ENCODE measurements around the gene CD63. TPM values are rescaled to one million over a fixed set of nuclear protein-coding genes. Genes with fewer than 3 reads are reported as not detected.

The CD63 gene
- total RNA-seq, 1 experiment from 2014 or later, result 869 TPM

- no peak overlapping the region for H3K9ac ChIP-seq (ENCODE audit: low read length)
- H3K27me3 ChIP-seq (ENCODE audit: low read length), result no peaks in the 10 kb centered on the region
- H3K79me2 ChIP-seq (ENCODE audit: low read length), result peaks cover 12% of the 10 kb centered on the region
- ChIA-PET POLR2A (ENCODE audit: unreplicated experiment) (no interaction called here), CTCF (no interaction called here)
- intact Hi-C loops (cut with micrococcal nuclease), result no loop called here
- H4K20me1 ChIP-seq (ENCODE audit: low read length), result no peaks in the 10 kb centered on the region
- no peak for ATAC-seq
- no TSS peak for BruUV-seq (replicated peaks)
- H3K4me3 ChIP-seq (ENCODE audit: low read length), result no peak overlapping the region
- TF ChIP-seq EZH2phosphoT487 (IDR thresholded peaks at IDR 0.05; ENCODE audit: borderline replicate concordance, low read length), result no peak
- TF ChIP-seq EZH2 (IDR thresholded peaks at IDR 0.05; ENCODE audit: low read length, unreplicated experiment), result no peak
- no peak for TF ChIP-seq CTCF (conservative IDR thresholded peaks at IDR 0.05; ENCODE audit: low read depth, low read length)
- H3K4me2 ChIP-seq (ENCODE audit: low read length), result no peak overlapping the region
- no peak overlapping the region for H3K27ac ChIP-seq (ENCODE audit: low read length)
- no peak overlapping the region for H2AFZ ChIP-seq (ENCODE audit: low read length)
- no peaks in the 10 kb centered on the region for H3F3A ChIP-seq (ENCODE audit: low read length, unreplicated experiment)
- H3K4me1 ChIP-seq (ENCODE audit: insufficient read depth, low read length), result peaks cover 24% of the 10 kb centered on the region
- no peaks in the 10 kb centered on the region for H3K9me2 ChIP-seq (replicated peaks; ENCODE audit: low read length)
- H3K36me3 ChIP-seq (ENCODE audit: low read depth, low read length), result no peaks in the 10 kb centered on the region; the same call in 1 of the 2 replicates
- no peaks in the 10 kb centered on the region for H3K9me3 ChIP-seq (ENCODE audit: low read length)
- no peak for DNase-seq
Measured at GRCh38 chr12:55733858-55734257, 5.0 kb upstream of the CD63 start.

- no peaks in the 10 kb centered on the region for H4K20me1 ChIP-seq (ENCODE audit: low read length)
- H3K4me1 ChIP-seq (ENCODE audit: insufficient read depth, low read length), result peaks cover 20% of the 10 kb centered on the region
- ChIA-PET POLR2A (ENCODE audit: unreplicated experiment) (no interaction called here), CTCF (no interaction called here)
- H3K36me3 ChIP-seq (ENCODE audit: low read depth, low read length), result no peaks in the 10 kb centered on the region; the same call in 1 of the 2 replicates
- H3F3A ChIP-seq (ENCODE audit: low read length, unreplicated experiment), result no peaks in the 10 kb centered on the region
- ATAC-seq, result no peak
- H3K27ac ChIP-seq (ENCODE audit: low read length), result no peak overlapping the region
- H3K79me2 ChIP-seq (ENCODE audit: low read length), result peaks cover 19% of the 10 kb centered on the region
- no peaks in the 10 kb centered on the region for H3K9me3 ChIP-seq (ENCODE audit: low read length)
- H3K4me2 ChIP-seq (ENCODE audit: low read length), result no peak overlapping the region
- no peak overlapping the region for H3K9ac ChIP-seq (ENCODE audit: low read length)
- H3K27me3 ChIP-seq (ENCODE audit: low read length), result no peaks in the 10 kb centered on the region
- intact Hi-C loops (cut with micrococcal nuclease), result no loop called here
- H2AFZ ChIP-seq (ENCODE audit: low read length), result no peak overlapping the region
- no TSS peak for BruUV-seq (replicated peaks)
- no peaks in the 10 kb centered on the region for H3K9me2 ChIP-seq (replicated peaks; ENCODE audit: low read length)
- DNase-seq, result no peak
- no peak overlapping the region for H3K4me3 ChIP-seq (ENCODE audit: low read length)
- TF ChIP-seq EZH2phosphoT487 (IDR thresholded peaks at IDR 0.05; ENCODE audit: borderline replicate concordance, low read length), result no peak
- no peak for TF ChIP-seq EZH2 (IDR thresholded peaks at IDR 0.05; ENCODE audit: low read length, unreplicated experiment)
- TF ChIP-seq CTCF (conservative IDR thresholded peaks at IDR 0.05; ENCODE audit: low read depth, low read length), result no peak
Measured at GRCh38 chr12:55733021-55733555, 4.3 kb upstream of the CD63 start.

GRCh38 chr12:55732288-55732687, 3.5 kb upstream of the CD63 start:
- no peaks in the 10 kb centered on the region; the same call in 1 of the 2 replicates for H3K36me3 ChIP-seq (ENCODE audit: low read depth, low read length)
- no peak overlapping the region for H3K27ac ChIP-seq (ENCODE audit: low read length)
- no peak overlapping the region for H3K4me3 ChIP-seq (ENCODE audit: low read length)
- DNase-seq (no peak), ATAC-seq (no peak)
- peaks cover under 1% of the 10 kb centered on the region for H4K20me1 ChIP-seq (ENCODE audit: low read length)
- CTCF ChIA-PET, result no interaction called here
- H2AFZ ChIP-seq (ENCODE audit: low read length), result no peak overlapping the region
- no TSS peak for BruUV-seq (replicated peaks)
- H3F3A ChIP-seq (ENCODE audit: low read length, unreplicated experiment), result no peaks in the 10 kb centered on the region
- peaks cover 27% of the 10 kb centered on the region for H3K79me2 ChIP-seq (ENCODE audit: low read length)
- H3K4me2 ChIP-seq (ENCODE audit: low read length), result no peak overlapping the region
- TF ChIP-seq EZH2phosphoT487 (IDR thresholded peaks at IDR 0.05; ENCODE audit: borderline replicate concordance, low read length) (no peak), EZH2 (IDR thresholded peaks at IDR 0.05; ENCODE audit: low read length, unreplicated experiment) (no peak), CTCF (conservative IDR thresholded peaks at IDR 0.05; ENCODE audit: low read depth, low read length) (no peak)
- intact Hi-C loops (cut with micrococcal nuclease), result no loop called here
- peaks cover 15% of the 10 kb centered on the region for H3K4me1 ChIP-seq (ENCODE audit: insufficient read depth, low read length)
- H3K9me2 ChIP-seq (replicated peaks; ENCODE audit: low read length), result no peaks in the 10 kb centered on the region
- POLR2A ChIA-PET (ENCODE audit: unreplicated experiment), result no interaction called here
- no peak overlapping the region for H3K9ac ChIP-seq (ENCODE audit: low read length)
- no peaks in the 10 kb centered on the region for H3K9me3 ChIP-seq (ENCODE audit: low read length)
- no peaks in the 10 kb centered on the region for H3K27me3 ChIP-seq (ENCODE audit: low read length)

Measured in PC-3 (cell line).